ENCODE measurements around the gene ZNF264. TPM values are rescaled to one million over a fixed set of nuclear protein-coding genes. Genes with fewer than 3 reads are reported as not detected.

The ZNF264 gene
- total and polyA plus RNA-seq, 4 donors, result 5.7 to 46.0 (median 26.6) TPM

GRCh38 chr19:57231686-57232085, 40.4 kb downstream of the ZNF264 start:
- DNase-seq (no peak), ATAC-seq (ENCODE audit: insufficient read depth, low FRiP score) (no peak)
- WGBS, 2 donors, result 76 to 82% methylated on average over 9 of the region's 9 CpGs
- Histone ChIP-seq H3K4me3 (no peak overlapping the region), H3K9ac (ENCODE audit: insufficient read depth in 1 of 2, low read length in 2 of 2) (no peak overlapping the region), H3K27me3 (ENCODE audit: control insufficient read depth in 3 of 3, insufficient read depth in 3 of 3, low read length in 2 of 3) (no peaks in the 10 kb centered on the region), H3K4me1 (ENCODE audit: control insufficient read depth in 5 of 5, insufficient read depth in 5 of 5, low read length in 5 of 5) (no peaks in the 10 kb centered on the region), H3K36me3 (ENCODE audit: control insufficient read depth in 4 of 4, insufficient read depth in 4 of 4, low read length in 4 of 4) (no peaks in the 10 kb centered on the region), H3K27ac (ENCODE audit: low read depth in 1 of 2, low read length in 1 of 2) (no peak overlapping the region), H3K9me3 (ENCODE audit: control insufficient read depth in 4 of 4, insufficient read depth in 3 of 4, low read length in 3 of 4) (peaks cover 0 to 13% (median 0%) of the 10 kb centered on the region in 4 donors)
- no peak for TF ChIP-seq CTCF (IDR thresholded peaks at IDR 0.05; ENCODE audit: control extremely low read depth, extremely low read depth)

GRCh38 chr19:57233207-57233606, 41.9 kb downstream of the ZNF264 start:
- no peak for ATAC-seq (ENCODE audit: insufficient read depth, low FRiP score)
- Histone ChIP-seq H3K9ac (ENCODE audit: insufficient read depth in 1 of 2, low read length in 2 of 2) (no peak overlapping the region), H3K4me1 (ENCODE audit: control insufficient read depth in 5 of 5, insufficient read depth in 5 of 5, low read length in 5 of 5) (no peaks in the 10 kb centered on the region), H3K27me3 (ENCODE audit: control insufficient read depth in 3 of 3, insufficient read depth in 3 of 3, low read length in 2 of 3) (no peaks in the 10 kb centered on the region), H3K4me3 (no peak overlapping the region), H3K36me3 (ENCODE audit: control insufficient read depth in 4 of 4, insufficient read depth in 4 of 4, low read length in 4 of 4) (no peaks in the 10 kb centered on the region), H3K27ac (ENCODE audit: low read depth in 1 of 2, low read length in 1 of 2) (no peak overlapping the region), H3K9me3 (ENCODE audit: control insufficient read depth in 4 of 4, insufficient read depth in 3 of 4, low read length in 3 of 4) (peaks cover 0 to 13% (median 0%) of the 10 kb centered on the region in 4 donors)
- TF ChIP-seq CTCF (IDR thresholded peaks at IDR 0.05; ENCODE audit: control extremely low read depth, extremely low read depth), result no peak
- 80 to 87% methylated on average over 1 of the region's 1 CpG for WGBS, 2 donors
- no peak for DNase-seq

- 14 to 27% methylated on average over 12 of the region's 12 CpGs for WGBS, 2 donors
- H3K36me3 ChIP-seq (ENCODE audit: control insufficient read depth in 4 of 4, insufficient read depth in 4 of 4, low read length in 4 of 4), result peaks cover 5 to 13% (median 8%) of the 10 kb centered on the region in 4 donors
- no peaks in the 10 kb centered on the region for H3K27me3 ChIP-seq (ENCODE audit: control insufficient read depth in 3 of 3, insufficient read depth in 3 of 3, low read length in 2 of 3)
- DNase-seq (no peak), ATAC-seq (ENCODE audit: insufficient read depth, low FRiP score) (peak; percentile 15)
- TF ChIP-seq CTCF (IDR thresholded peaks at IDR 0.05; ENCODE audit: control extremely low read depth, extremely low read depth), result no peak
- H3K9me3 ChIP-seq (ENCODE audit: control insufficient read depth in 4 of 4, insufficient read depth in 3 of 4, low read length in 3 of 4), result peaks cover 0 to 4% (median 0%) of the 10 kb centered on the region in 4 donors
- H3K4me1 ChIP-seq (ENCODE audit: control insufficient read depth in 5 of 5, insufficient read depth in 5 of 5, low read length in 5 of 5), result peaks cover 9 to 15% (median 11%) of the 10 kb centered on the region in 5 donors
- peak overlapping the region; percentile 92 to 97 for H3K27ac ChIP-seq (ENCODE audit: low read depth in 1 of 2, low read length in 1 of 2)
- H3K9ac ChIP-seq (ENCODE audit: insufficient read depth in 1 of 2, low read length in 2 of 2), result peak overlapping the region in 1 of 2 donors; percentile 53
- peak overlapping the region; percentile 98 for H3K4me3 ChIP-seq
These were observed 48.6 kb downstream of the ZNF264 start for GRCh38 chr19:57239982-57240310.

Measured in lung (tissue), 12 donors.